ENCODE data around the gene TESMIN. TPM values are rescaled to one million over a fixed set of nuclear protein-coding genes. Genes with fewer than 3 reads are reported as not detected.

TESMIN gene
- total RNA-seq, 1 experiment from 2014 or later, result 24.8 TPM

GRCh38 chr11:68741463-68741862, 9.9 kb downstream of the TESMIN start (continued):
- TF ChIP-seq ZBTB33 (IDR thresholded peaks at IDR 0.05; ENCODE audit: extremely low read depth, insufficient replicate concordance, low read length), result no peak

GRCh38 chr11:68735646-68736045, 15.7 kb downstream of the TESMIN start:
- ChIA-PET POLR2A (no interaction called here), CTCF (no interaction called here), RAD21 (ENCODE audit: low non-redundant PET in 1 of 2, low total read pairs in 2 of 2, uncharacterized antibody in 2 of 2, unreplicated experiment in 2 of 2) (no interaction called here)
- Histone ChIP-seq H3K9me3 (ENCODE audit: control insufficient read depth in 1 of 2, insufficient read depth in 1 of 2, low read depth in 1 of 2, low read length in 2 of 2) (no peaks in the 10 kb centered on the region), H3K4me2 (ENCODE audit: low read length) (no peak overlapping the region), H3K4me3 (replicated peaks in 1 of 2; ENCODE audit: low read depth in 1 of 2, low read length in 2 of 2) (no peak overlapping the region), H3K36me3 (ENCODE audit: control insufficient read depth in 1 of 2, insufficient read depth in 2 of 2, low read length in 2 of 2) (no peaks in the 10 kb centered on the region), H4K20me1 (ENCODE audit: insufficient read depth) (no peaks in the 10 kb centered on the region), H3K9me2 (ENCODE audit: insufficient read depth) (no peaks in the 10 kb centered on the region), H3K9ac (ENCODE audit: low read length) (no peak overlapping the region), H3K27me3 (ENCODE audit: insufficient read depth, low read length) (no peaks in the 10 kb centered on the region), H3K27ac (ENCODE audit: low read depth, low read length) (no peak overlapping the region), H3K79me2 (ENCODE audit: insufficient read depth, low read length) (no peaks in the 10 kb centered on the region), H3K4me1 (ENCODE audit: control insufficient read depth in 1 of 2, insufficient read depth in 2 of 2, low read length in 2 of 2) (no peaks in the 10 kb centered on the region), H2AFZ (ENCODE audit: low read depth, low read length, poor library complexity, severe bottlenecking) (no peak overlapping the region)
- ATAC-seq (no peak), DNase-seq (ENCODE audit: low read depth, low spot score) (no peak)
- TF ChIP-seq TCF7L2 (IDR thresholded peaks at IDR 0.05; ENCODE audit: borderline replicate concordance, extremely low read depth, insufficient read depth, insufficient read length), result no peak
- TF ChIP-seq POLR2AphosphoS5 (IDR thresholded peaks at IDR 0.05; ENCODE audit: low read depth, low read length), result no peak
- TF ChIP-seq POLR2A (IDR thresholded peaks at IDR 0.05; ENCODE audit: borderline replicate concordance, extremely low read depth, insufficient read depth, insufficient read length), result no peak
- no peak for TF ChIP-seq EZH2phosphoT487 (IDR thresholded peaks at IDR 0.05; ENCODE audit: borderline replicate concordance)
- TF ChIP-seq ZFX (IDR thresholded peaks at IDR 0.05), result no peak
- no peak for TF ChIP-seq ATF3 (IDR thresholded peaks at IDR 0.05)
- no peak for TF ChIP-seq RAD21 (IDR thresholded peaks at IDR 0.05; ENCODE audit: low read depth)
- no peak for TF ChIP-seq EZH2 (IDR thresholded peaks at IDR 0.05)
- no peak for TF ChIP-seq SIN3A (IDR thresholded peaks at IDR 0.05; ENCODE audit: low read depth)
- TF ChIP-seq JUND (IDR thresholded peaks at IDR 0.05), result no peak
- no peak for TF ChIP-seq ZNF274 (IDR thresholded peaks at IDR 0.05; ENCODE audit: low read depth, low read length)
- no peak for TF ChIP-seq ELF1 (IDR thresholded peaks at IDR 0.05; ENCODE audit: borderline replicate concordance, low read depth)
- TF ChIP-seq ZBTB33 (IDR thresholded peaks at IDR 0.05; ENCODE audit: extremely low read depth, insufficient replicate concordance, low read length), result no peak
- no peak for TF ChIP-seq CEBPB (IDR thresholded peaks at IDR 0.05; ENCODE audit: low read depth)
- TF ChIP-seq SP1 (IDR thresholded peaks at IDR 0.05; ENCODE audit: low read depth), result no peak
- TF ChIP-seq MAX (IDR thresholded peaks at IDR 0.05), result no peak
- no peak for TF ChIP-seq FOSL1 (IDR thresholded peaks at IDR 0.05; ENCODE audit: low read depth)
- no peak for TF ChIP-seq EGR1 (IDR thresholded peaks at IDR 0.05; ENCODE audit: low read depth)
- no TSS peak for BruUV-seq (replicated peaks)
- intact Hi-C loops (cut with micrococcal nuclease), result no loop called here
